Gastrocnemius medialis (tissue), 4 donors: ENCODE data around the gene CMTM2. TPM values are rescaled to one million over a fixed set of nuclear protein-coding genes. Genes with fewer than 3 reads are reported as not detected.

Experiments used
- ATAC-seq, 2 donors: fragments of 150-250 bp; one replicate each; pipeline ENCODE4 v1.9.1; 2016
- DNase-seq, 2 donors: peaks; one replicate each; pipeline ENCODE4 v3.0.0-alpha.2; 2019
- H3K27ac ChIP-seq, 4 donors: fragments of 200-600 bp; sonication (generic); 1 replicate in 1 of 4; 2 replicates in 3 of 4; pipeline ENCODE4 v1.5.1; 2016 to 2018; ENCODE audit warnings: mild to moderate bottlenecking in 2 of 4, moderate library complexity in 1 of 4
- H3K27me3 ChIP-seq, 3 donors: fragments of 200-600 bp; sonication (generic) in 2 of 3; 1 replicate in 1 of 3; 2 replicates in 2 of 3; pipeline versions ENCODE4 v1.5.1 to v1.6.0; 2016 to 2019; ENCODE audit warnings: mild to moderate bottlenecking in 1 of 3, moderate library complexity in 1 of 3
- H3K36me3 ChIP-seq, 2 donors: fragments of 200-600 bp; sonication (generic) in 1 of 2; one replicate each; pipeline ENCODE4 v1.5.1; 2017 to 2018
- H3K4me1 ChIP-seq, 2 donors: fragments of 200-600 bp; sonication (generic) in 1 of 2; one replicate each; pipeline ENCODE4 v1.5.1; 2016 to 2017; ENCODE audit warnings: mild to moderate bottlenecking in 2 of 2
- H3K4me3 ChIP-seq, 4 donors: fragments of 200-600 bp; sonication (generic) in 3 of 4; 1 replicate in 1 of 4; 2 replicates in 3 of 4; pipeline ENCODE4 v1.5.1; 2016 to 2019; ENCODE audit warnings: mild to moderate bottlenecking in 2 of 4
- H3K9me3 ChIP-seq, 3 donors: fragments of 200-600 bp; sonication (generic) in 2 of 3; 1 replicate in 1 of 3; 2 replicates in 2 of 3; pipeline ENCODE4 v1.5.1; 2016 to 2019
- POLR2A ChIP-seq, 2 donors: fragments of 450-650 bp; IDR thresholded peaks; one replicate each; pipeline ENCODE4 v1.6.1; 2017; ENCODE audit warnings: antibody characterized with exemption in 2 of 2, mild to moderate bottlenecking in 2 of 2, moderate library complexity in 2 of 2
- in situ Hi-C, 4 donors: fragments of 200-750 bp; cut with MboI; loops; one replicate each; pipeline versions ENCODE4 v1.15.0 to v1.8.0; 2017; ENCODE audit warnings: low sequenced_read_pairs in 4 of 4
- intact Hi-C: fragments of 100-400 bp; cut with DNase I; formaldehyde crosslinking; loops from one replicate; pipeline ENCODE4 v1.15.1; 2023; ENCODE audit warnings: low total_unique reads
- total RNA-seq, 4 donors: library from RNA; depleted of rRNA; stranded (reverse); fragments of >200 nt; gene quantifications; one replicate each; pipeline versions ENCODE4 v1.1.0 to v1.2.3, GENCODE V29; 2016
- TF ChIP-seq, protein P1 (sequence below), 5 experiments: fragments of 450-650 bp in 3 of 5; fragments of 200-600 bp in 2 of 5; sonication (generic) in 2 of 5; IDR thresholded peaks in 4 of 5; conservative IDR thresholded peaks in 1 of 5; 1 replicate in 4 of 5; 2 replicates in 1 of 5; pipeline ENCODE4 v1.5.1; 2016 to 2019; ENCODE audit warnings: antibody characterized with exemption in 5 of 5, mild to moderate bottlenecking in 3 of 5, moderate library complexity in 3 of 5

The CMTM2 gene
- total RNA-seq, 4 donors from 2014 or later = not detected

DNA sequence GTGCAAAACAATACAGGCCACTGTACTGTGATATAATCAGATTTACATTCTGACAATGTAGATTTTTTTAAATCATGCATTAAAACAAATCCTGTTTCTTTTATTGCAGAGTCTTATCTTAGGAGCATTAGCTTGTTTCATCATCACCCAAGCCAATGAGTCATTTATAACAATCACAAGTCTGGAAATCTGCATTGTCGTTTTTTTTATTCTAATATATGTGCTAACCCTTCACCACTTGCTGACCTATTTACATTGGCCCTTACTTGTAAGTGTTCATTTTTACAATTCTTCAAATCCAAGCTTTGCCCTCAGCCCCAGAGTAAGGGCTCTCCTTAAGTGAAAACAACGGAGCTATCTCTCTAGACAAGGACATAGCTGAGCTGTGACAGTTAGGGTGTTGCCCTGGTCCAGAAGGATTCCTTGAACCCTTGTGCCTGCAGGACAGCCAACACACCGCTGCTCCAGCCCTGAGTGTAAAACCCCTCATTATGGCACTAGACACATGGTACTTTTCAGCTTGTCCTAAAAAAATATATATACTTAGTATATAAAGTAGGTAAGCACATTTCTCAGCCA is 9.3 kb upstream of the CMTM2 start:
- TF ChIP-seq POLR2A (IDR thresholded peaks at IDR 0.05) = no peak
- TF ChIP-seq, protein P1, sequence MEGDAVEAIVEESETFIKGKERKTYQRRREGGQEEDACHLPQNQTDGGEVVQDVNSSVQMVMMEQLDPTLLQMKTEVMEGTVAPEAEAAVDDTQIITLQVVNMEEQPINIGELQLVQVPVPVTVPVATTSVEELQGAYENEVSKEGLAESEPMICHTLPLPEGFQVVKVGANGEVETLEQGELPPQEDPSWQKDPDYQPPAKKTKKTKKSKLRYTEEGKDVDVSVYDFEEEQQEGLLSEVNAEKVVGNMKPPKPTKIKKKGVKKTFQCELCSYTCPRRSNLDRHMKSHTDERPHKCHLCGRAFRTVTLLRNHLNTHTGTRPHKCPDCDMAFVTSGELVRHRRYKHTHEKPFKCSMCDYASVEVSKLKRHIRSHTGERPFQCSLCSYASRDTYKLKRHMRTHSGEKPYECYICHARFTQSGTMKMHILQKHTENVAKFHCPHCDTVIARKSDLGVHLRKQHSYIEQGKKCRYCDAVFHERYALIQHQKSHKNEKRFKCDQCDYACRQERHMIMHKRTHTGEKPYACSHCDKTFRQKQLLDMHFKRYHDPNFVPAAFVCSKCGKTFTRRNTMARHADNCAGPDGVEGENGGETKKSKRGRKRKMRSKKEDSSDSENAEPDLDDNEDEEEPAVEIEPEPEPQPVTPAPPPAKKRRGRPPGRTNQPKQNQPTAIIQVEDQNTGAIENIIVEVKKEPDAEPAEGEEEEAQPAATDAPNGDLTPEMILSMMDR (IDR thresholded peaks at IDR 0.05 in 4 of 5, conservative IDR thresholded peaks at IDR 0.05 in 1 of 5) = no peak
- no peaks in the 10 kb centered on the region for H3K4me1 ChIP-seq
- H3K27me3 ChIP-seq = no peaks in the 10 kb centered on the region
- peaks cover 0 to 7% of the 10 kb centered on the region in 2 donors for H3K36me3 ChIP-seq
- H3K4me3 ChIP-seq = no peak overlapping the region
- H3K27ac ChIP-seq = no peak overlapping the region
- intact Hi-C loops (no loop called here), in situ Hi-C loops (no loop called here)
- no peaks in the 10 kb centered on the region for H3K9me3 ChIP-seq
- no peak for DNase-seq
- ATAC-seq = peak in 1 of 2 donors; percentile 42

DNA sequence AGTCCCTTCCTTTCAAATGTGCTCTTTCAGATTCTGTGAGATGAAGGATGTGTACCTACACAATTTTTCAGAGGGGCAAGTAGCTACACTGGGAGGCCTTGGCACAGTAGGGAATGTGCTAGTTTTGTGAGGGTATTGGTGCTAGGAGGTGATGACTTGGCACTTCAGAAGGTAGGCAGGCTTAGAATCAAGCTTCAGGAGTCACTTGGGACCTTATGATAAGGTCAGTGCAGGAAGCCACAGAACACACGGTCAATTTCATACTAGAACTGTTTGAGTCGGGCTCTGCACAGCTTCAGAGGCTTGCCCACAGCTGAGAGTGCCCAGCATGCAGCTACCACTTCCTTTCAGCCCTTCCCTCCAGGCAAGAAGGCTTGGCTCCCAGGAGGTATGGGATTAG is 6.9 kb upstream of the CMTM2 start:
- Histone ChIP-seq H3K4me3 (no peak overlapping the region), H3K27ac (no peak overlapping the region), H3K27me3 (peaks cover under 1 to 13% (median 4%) of the 10 kb centered on the region in 3 donors), H3K4me1 (no peaks in the 10 kb centered on the region), H3K36me3 (no peaks in the 10 kb centered on the region), H3K9me3 (no peaks in the 10 kb centered on the region)
- TF ChIP-seq POLR2A (IDR thresholded peaks at IDR 0.05) = no peak
- no peak for ATAC-seq
- in situ Hi-C loops = no loop called here
- DNase-seq = no peak
- intact Hi-C loops = no loop called here

DNA sequence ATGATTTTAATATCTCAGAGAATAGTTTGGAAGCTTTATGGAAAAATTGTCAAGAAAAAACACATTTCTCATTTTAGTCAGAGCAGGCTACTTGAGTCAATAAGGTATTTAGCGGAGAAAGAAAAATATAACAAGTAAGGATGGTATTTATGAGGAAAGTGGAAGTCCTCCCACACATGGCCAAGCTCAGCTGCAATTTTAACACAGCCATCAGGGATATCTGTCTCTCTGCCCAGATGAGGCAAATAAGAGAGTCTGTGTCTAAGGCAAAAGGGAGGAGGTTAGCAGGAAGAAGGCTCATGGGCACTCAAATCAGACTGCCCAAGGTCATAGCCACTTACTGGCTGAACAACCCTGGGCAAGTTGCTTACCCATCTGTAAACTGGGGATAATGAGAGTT is 5.2 kb upstream of the CMTM2 start:
- intact Hi-C loops (no loop called here), in situ Hi-C loops (no loop called here)
- peaks cover 13 to 26% (median 20%) of the 10 kb centered on the region in 3 donors for H3K27me3 ChIP-seq
- TF ChIP-seq, protein P1 (IDR thresholded peaks at IDR 0.05 in 4 of 5, conservative IDR thresholded peaks at IDR 0.05 in 1 of 5) = no peak
- TF ChIP-seq POLR2A (IDR thresholded peaks at IDR 0.05) = no peak
- DNase-seq (no peak), ATAC-seq (no peak)
- peaks cover 9 to 13% of the 10 kb centered on the region in 2 donors for H3K4me1 ChIP-seq
- H3K9me3 ChIP-seq = no peaks in the 10 kb centered on the region
- H3K27ac ChIP-seq = no peak overlapping the region
- no peaks in the 10 kb centered on the region for H3K36me3 ChIP-seq
- H3K4me3 ChIP-seq = no peak overlapping the region

DNA sequence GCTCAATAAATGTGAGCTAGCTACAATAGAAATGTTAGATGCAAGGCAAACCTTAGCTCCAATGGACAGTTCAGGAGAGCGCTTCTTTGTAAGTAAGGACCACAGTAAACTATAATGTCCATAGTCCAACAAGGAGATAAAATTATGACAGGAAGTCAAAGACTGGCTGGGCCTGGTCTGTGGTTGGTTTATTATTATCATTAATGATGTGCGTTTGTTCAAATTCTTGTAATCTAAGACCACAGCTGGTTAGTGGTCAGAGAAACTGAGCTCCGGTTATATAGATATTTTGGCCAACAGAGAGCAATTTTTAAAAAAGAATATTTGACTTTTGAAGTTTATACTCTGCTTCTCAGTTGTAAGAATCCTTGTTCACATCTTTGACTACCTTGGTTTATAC is 4.7 kb upstream of the CMTM2 start:
- in situ Hi-C loops = no loop called here
- H3K36me3 ChIP-seq = no peaks in the 10 kb centered on the region
- H3K4me1 ChIP-seq = peaks cover 13 to 14% of the 10 kb centered on the region in 2 donors
- DNase-seq (no peak), ATAC-seq (no peak)
- no peak overlapping the region for H3K27ac ChIP-seq
- TF ChIP-seq, protein P1 (IDR thresholded peaks at IDR 0.05 in 4 of 5, conservative IDR thresholded peaks at IDR 0.05 in 1 of 5) = no peak
- no peak for TF ChIP-seq POLR2A (IDR thresholded peaks at IDR 0.05)
- no peak overlapping the region for H3K4me3 ChIP-seq
- no peaks in the 10 kb centered on the region for H3K9me3 ChIP-seq
- intact Hi-C loops = no loop called here
- H3K27me3 ChIP-seq = peaks cover 13 to 29% (median 20%) of the 10 kb centered on the region in 3 donors

DNA sequence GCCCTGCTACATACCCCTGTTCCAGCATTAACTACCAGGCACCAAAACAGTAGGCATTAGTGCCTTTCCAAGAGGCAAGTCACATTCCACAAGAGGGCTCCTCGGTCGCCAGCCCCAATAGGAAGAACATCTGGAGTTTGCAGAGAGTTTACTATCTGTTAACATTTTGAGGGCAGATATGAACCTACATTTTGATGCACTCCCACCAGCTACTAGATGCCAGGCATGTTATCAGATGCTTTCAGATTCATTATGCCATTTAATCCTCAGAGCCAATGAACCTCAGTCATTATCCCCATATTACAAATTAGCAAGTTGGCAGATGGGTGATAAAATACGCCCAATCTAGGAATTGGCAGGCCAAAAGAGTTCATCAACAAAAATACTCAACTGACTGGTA is 4.2 kb upstream of the CMTM2 start:
- H3K4me1 ChIP-seq = peaks cover 14 to 15% of the 10 kb centered on the region in 2 donors

More for the DNA sequence above, 4.2 kb upstream of the CMTM2 start:
- ATAC-seq (no peak), DNase-seq (no peak)
- Histone ChIP-seq H3K27me3 (peaks cover 13 to 29% (median 20%) of the 10 kb centered on the region in 3 donors), H3K27ac (no peak overlapping the region), H3K36me3 (no peaks in the 10 kb centered on the region), H3K9me3 (no peaks in the 10 kb centered on the region), H3K4me3 (no peak overlapping the region)
- TF ChIP-seq, protein P1 (IDR thresholded peaks at IDR 0.05 in 4 of 5, conservative IDR thresholded peaks at IDR 0.05 in 1 of 5) = no peak
- TF ChIP-seq POLR2A (IDR thresholded peaks at IDR 0.05) = no peak
- intact Hi-C loops = no loop called here
- in situ Hi-C loops = no loop called here
